ENCODE measurements around the gene KIAA2012.

DNA sequence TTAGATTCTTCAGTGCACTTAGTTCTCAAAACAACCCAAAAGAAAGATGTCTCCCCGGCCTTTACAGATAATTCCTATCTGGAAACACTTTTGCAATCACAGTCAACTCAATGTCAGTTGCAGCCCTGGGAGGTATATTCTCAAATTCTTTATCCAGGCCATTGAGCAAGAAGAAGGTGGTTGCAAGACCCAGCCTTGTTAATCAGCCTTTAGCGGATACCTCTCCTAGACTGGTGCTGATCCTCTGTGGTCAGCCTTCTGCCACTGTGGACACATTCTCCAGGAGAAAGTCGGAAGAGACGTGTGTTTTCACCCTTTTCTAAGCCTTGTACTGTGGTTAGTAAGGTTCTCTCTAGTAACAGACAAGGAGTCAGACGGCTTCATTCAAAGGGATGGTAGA, 47.2 kb upstream of the KIAA2012 start:
- TF ChIP-seq JUN (IDR thresholded peaks at IDR 0.05; ENCODE audit: low read depth, low read length) (no peak), RFX5 (IDR thresholded peaks at IDR 0.05; ENCODE audit: borderline replicate concordance, low read depth, low read length) (no peak), TAF1 (IDR thresholded peaks at IDR 0.05; ENCODE audit: low read depth, low read length) (no peak), POLR2A (IDR thresholded peaks at IDR 0.05; ENCODE audit: control extremely low read depth in 1 of 2, low read depth in 2 of 2, low read length in 2 of 2) (no peak), EZH2 (IDR thresholded peaks at IDR 0.05; ENCODE audit: low read depth, low read length, severe bottlenecking) (no peak), BRCA1 (IDR thresholded peaks at IDR 0.05; ENCODE audit: low read depth, low read length) (no peak), CTCF (IDR thresholded peaks at IDR 0.05; ENCODE audit: control extremely low read depth in 1 of 3, insufficient read depth in 1 of 3, low read depth in 1 of 3, low read length in 3 of 3) (no peak), SP2 (IDR thresholded peaks at IDR 0.05; ENCODE audit: low read length) (no peak), NRF1 (IDR thresholded peaks at IDR 0.05; ENCODE audit: low read depth, low read length) (no peak), GABPA (IDR thresholded peaks at IDR 0.05; ENCODE audit: borderline replicate concordance, insufficient read depth, low read length) (no peak), CHD2 (IDR thresholded peaks at IDR 0.05; ENCODE audit: low read length) (no peak), SIN3A (conservative IDR thresholded peaks at IDR 0.05 in 1 of 2, IDR thresholded peaks at IDR 0.05 in 1 of 2; ENCODE audit: low read depth in 1 of 2, low read length in 2 of 2) (no peak), POLR2AphosphoS5 (IDR thresholded peaks at IDR 0.05; ENCODE audit: low read depth, low read length) (no peak)

Measured in H1 (cell line).